Femur (tissue), 1 donor: ENCODE results near the gene MAP2K2.

Experiments used
- DNase-seq: peaks from one replicate; pipeline ENCODE4 v3.0.0-alpha.2; 2017

The MAP2K2 gene

DNA sequence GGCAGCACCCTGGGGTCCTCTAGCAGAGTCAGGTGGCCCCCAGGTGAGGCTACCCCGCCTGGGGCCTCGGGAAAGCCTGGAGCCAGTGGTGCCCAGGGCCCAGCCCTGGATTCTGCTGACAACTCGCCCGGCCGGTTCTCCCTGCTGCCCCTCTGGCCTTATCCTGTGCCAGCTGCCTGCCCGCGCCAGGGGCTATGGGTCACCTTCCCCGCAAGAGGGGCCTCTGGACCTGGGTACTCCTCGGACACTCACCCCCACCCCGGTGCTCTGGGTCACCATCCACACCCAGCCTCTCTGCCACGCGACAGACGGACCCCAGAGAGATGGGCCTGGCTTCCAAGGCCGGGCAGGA lies 81.2 kb downstream of the MAP2K2 start:
- no peak for DNase-seq

- DNase-seq: no peak
Measured at GRCh38 chr19:4042064-4042730, 81.7 kb downstream of the MAP2K2 start.
